K562 (cell line): ENCODE data around the gene CD4. TPM values are rescaled to one million over a fixed set of nuclear protein-coding genes. Genes with fewer than 3 reads are reported as not detected.

ENCODE experiments used
- ATAC-seq: fragments of 200-7000 bp; cut with Tn5 transposase; 3 replicates; pipeline ENCODE4 v1.9.1; 2020; ENCODE audit warnings: moderate library complexity
- BruUV-seq: library from RNA; stranded (reverse); fragments of 400-500 nt; replicated peaks from 2 replicates; lab custom pipeline; 2021; lab: Mats Ljungman, UMichigan
- CTCF ChIA-PET: fragments of 300-600 bp; formaldehyde crosslinking; extraction: SDS; loops from one replicate; lab custom pipeline; 2021; ENCODE audit warnings: low intra/inter-chr PET ratio; lab: Yijun Ruan, JAX
- POLR2A ChIA-PET: fragments of 300-600, 350-650 bp; sonication (Branson Sonifier 250); formaldehyde crosslinking; extraction: SDS; loops from one replicate; lab custom pipeline; 2021; ENCODE audit warnings: antibody characterized with exemption, inconsistent platforms; lab: Yijun Ruan, JAX
- DNase-seq, 4 experiments: peaks; one replicate each; pipeline versions ENCODE4 v3.0.0 to v3.0.0-alpha.2; 2011 to 2018; ENCODE audit warnings: low spot score in 3 of 4, mixed read lengths in 3 of 4; ENCODE audit errors: extremely low read depth in 1 of 4
- FAIRE-seq: peaks from 2 replicates; lab custom pipeline; 2011; peaks lifted over from hg19 to GRCh38; lab: Jason Lieb, UNC
- H2AFZ ChIP-seq: 2 replicates; pipeline ENCODE4 v1.6.0; 2011; ENCODE audit warnings: low read depth, low read length, control low read depth, inconsistent platforms
- H3K27ac ChIP-seq: fragments of 200-600 bp; 3 replicates; pipeline ENCODE4 v1.8.0; 2011; ENCODE audit warnings: low read depth, mild to moderate bottlenecking, control low read depth, inconsistent platforms, low read length, moderate library complexity, mixed read lengths; ENCODE audit errors: extremely low read depth
- H3K27me3 ChIP-seq, 2 experiments: fragments of 300-600 bp in 1 of 2; 2 replicates in 1 of 2; 3 replicates in 1 of 2; pipeline versions ENCODE4 v1.6.0 to v1.8.0; 2011; ENCODE audit warnings: inconsistent platforms in 2 of 2, low read length in 2 of 2, mild to moderate bottlenecking in 1 of 2, mixed read lengths in 1 of 2, moderate library complexity in 1 of 2; ENCODE audit not compliant: control insufficient read depth in 2 of 2, insufficient read depth in 2 of 2
- H3K36me3 ChIP-seq: fragments of 300-600 bp; 3 replicates; pipeline ENCODE4 v1.8.0; 2011; ENCODE audit warnings: mild to moderate bottlenecking, low read length, inconsistent platforms; ENCODE audit not compliant: control insufficient read depth, insufficient read depth
- H3K4me1 ChIP-seq, 2 experiments: fragments of 200-600 bp in 1 of 2; replicated peaks in 1 of 2; 2 replicates in 1 of 2; 3 replicates in 1 of 2; pipeline versions ENCODE4 v1.5.1 to v1.8.0; 2011; ENCODE audit warnings: inconsistent platforms in 2 of 2, low read length in 2 of 2, mild to moderate bottlenecking in 1 of 2, mixed read lengths in 1 of 2, moderate library complexity in 1 of 2; ENCODE audit not compliant: control insufficient read depth in 2 of 2, insufficient read depth in 2 of 2
- H3K4me2 ChIP-seq: 2 replicates; pipeline ENCODE4 v1.6.1; 2011; ENCODE audit warnings: low read length, control low read depth, inconsistent platforms, mixed read lengths; ENCODE audit not compliant: insufficient read depth
- H3K4me3 ChIP-seq: fragments of 200-600 bp; sonication (generic), shearing (Covaris generic); 2 replicates; pipeline ENCODE4 v1.5.1; 2016; ENCODE audit warnings: control low read depth, inconsistent platforms
- H3K79me2 ChIP-seq: fragments of 200-600 bp; 3 replicates; pipeline ENCODE4 v1.8.0; 2011; ENCODE audit warnings: low read length, inconsistent platforms; ENCODE audit not compliant: control insufficient read depth, insufficient read depth
- H3K9ac ChIP-seq, 2 experiments: 2 replicates each; pipeline versions ENCODE4 v1.6.0 to v1.6.1; 2011; ENCODE audit warnings: low read depth in 2 of 2, low read length in 2 of 2, control low read depth in 1 of 2, inconsistent platforms in 1 of 2, mild to moderate bottlenecking in 1 of 2, mixed read lengths in 1 of 2; ENCODE audit not compliant: insufficient read depth in 1 of 2
- H3K9me1 ChIP-seq: one replicate; pipeline ENCODE4 v1.6.0; 2011; ENCODE audit warnings: inconsistent platforms, mild to moderate bottlenecking, low read length, moderate library complexity; ENCODE audit not compliant: control insufficient read depth, insufficient read depth
- H3K9me3 ChIP-seq: replicated peaks from 2 replicates; pipeline ENCODE4 v1.5.1; 2011; ENCODE audit warnings: low read depth, low read length, inconsistent platforms; ENCODE audit not compliant: control insufficient read depth, insufficient read depth
- H4K20me1 ChIP-seq: replicated peaks from 2 replicates; pipeline ENCODE4 v1.6.1; 2011; ENCODE audit warnings: low read length, inconsistent platforms, mixed read lengths; ENCODE audit not compliant: control insufficient read depth, insufficient read depth
- NCOA6 ChIP-seq: fragments of 450-650 bp; IDR thresholded peaks from 2 replicates; pipeline ENCODE4 v1.6.1; 2017; ENCODE audit warnings: mild to moderate bottlenecking
- WGBS: fragments of 100-300 bp; shearing (Covaris generic); methylation state at CpG from one replicate; pipeline ENCODE4 v1.1.6; 2016; ENCODE audit warnings: low coverage, mixed read lengths; ENCODE audit not compliant: insufficient coverage; ENCODE audit errors: missing lambda C conversion rate; 5-methylcytosine and 5-hydroxymethylcytosine counted together
- in situ Hi-C: fragments of 300-500 bp; cut with MboI; formaldehyde crosslinking; loops from 4 replicates; pipeline ENCODE4 v1.15.0; 2018; ENCODE audit warnings: inconsistent platforms, mixed read lengths
- intact Hi-C: fragments of 100-400 bp; cut with micrococcal nuclease; formaldehyde crosslinking; loops from 2 replicates; pipeline ENCODE4 v1.14.2; 2022
- polyA plus RNA-seq, 8 experiments: library from polyadenylated mRNA; depleted of rRNA in 4 of 8; stranded (reverse) in 5 of 8; unstranded in 3 of 8; fragments of >200 nt; fragmentation: Nextera tagmentation in 2 of 8; fragmentation: Illumina TruSeq in 1 of 8; extraction: Ambion mirVana in 2 of 8; extraction: Trizol in 1 of 8; gene quantifications; 2 replicates each; pipeline versions ENCODE4 v1.2.1 to v1.2.3, GENCODE V29; 2011 to 2014; ENCODE audit warnings: inconsistent platforms in 1 of 8, missing spikeins in 1 of 8
- total RNA-seq, 7 experiments: library from RNA; depleted of rRNA in 6 of 7; stranded (reverse); fragments of >200 nt in 6 of 7; fragmentation: Illumina TruSeq in 2 of 7; extraction: Trizol in 2 of 7; gene quantifications; 2 replicates each; pipeline versions ENCODE4 v1.2.1 to v1.2.3, GENCODE V29; 2011 to 2021; ENCODE audit warnings: low replicate concordance in 1 of 7
- TF ChIP-seq, protein P1 (sequence below): fragments of 250-450 bp; sonication (Bioruptor Pico); IDR thresholded peaks from 2 replicates; pipeline ENCODE4 v1.5.0; 2020; ENCODE audit warnings: mild to moderate bottlenecking
- TF ChIP-seq, protein P2 (sequence below), 2 experiments: fragments of 450-650 bp in 1 of 2; sonication (generic) in 1 of 2; formaldehyde crosslinking in 1 of 2; IDR thresholded peaks; 2 replicates each; pipeline versions ENCODE4 v1.7.1 to v1.9.0; 2016 to 2022; ENCODE audit warnings: inconsistent platforms in 1 of 2, mild to moderate bottlenecking in 1 of 2, missing genetic modification reagents in 1 of 2

The CD4 gene
- total and polyA plus RNA-seq, 9 of the 15 experiments (the other 6 are each of a cell fraction or from before 2014, with no cell fraction given), result 0.06 to 0.27 (median 0.09) TPM; not detected in 5

DNA sequence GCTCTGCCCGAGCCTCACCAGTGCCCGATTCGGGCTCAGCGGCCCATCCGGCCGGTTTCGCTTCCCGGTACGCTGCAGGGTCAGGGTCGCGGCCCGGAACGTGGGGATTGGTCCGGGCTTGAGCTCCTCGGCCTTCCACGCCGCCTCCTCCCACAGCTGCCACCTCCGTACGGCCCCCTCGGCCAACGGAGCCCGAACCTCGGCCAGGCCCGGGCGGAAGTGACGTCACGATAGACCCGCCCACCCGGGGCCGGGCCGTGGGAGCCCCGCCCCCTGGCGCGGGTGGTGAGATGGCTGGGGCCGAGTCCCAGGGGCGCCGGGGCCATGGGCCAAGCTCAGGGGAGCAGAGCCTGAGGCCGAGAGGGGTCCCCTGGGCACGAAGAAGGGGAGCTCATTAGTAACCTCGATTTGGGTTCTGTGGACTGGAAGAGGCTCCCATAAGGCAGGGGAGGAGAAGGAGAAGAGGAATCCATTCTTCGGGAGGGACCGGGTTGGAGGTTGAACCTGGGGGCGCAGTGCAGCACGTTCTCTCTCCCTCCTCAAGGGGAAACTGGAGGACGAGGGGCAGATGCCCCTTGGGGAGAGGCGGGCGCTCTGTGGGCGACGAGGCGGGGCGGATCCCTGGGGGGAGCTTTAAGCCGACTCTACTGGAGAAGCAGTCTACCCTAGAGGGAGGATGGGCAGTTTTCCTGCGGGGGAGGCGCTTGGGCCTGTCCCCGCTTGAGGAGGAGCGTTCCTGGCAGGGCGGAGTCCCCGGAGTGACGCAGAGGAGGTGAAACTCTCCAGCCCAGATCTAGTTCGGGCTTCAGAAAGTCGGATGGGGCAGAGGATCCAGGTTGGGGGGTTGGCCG is 36.2 kb upstream of the CD4 start, which contains the start of gene MLF2:
TSS of gene MLF2 (minus strand) at position 221 of the 851 bp plus-strand sequence. CDS start 807 bp downstream, outside the sequence.
- POLR2A ChIA-PET, result interaction anchor here (0.5 to 2.4 kb wide), 14 partner anchors 11 to 190 kb away, joined by 3 to 10 read pairs (median 4); partner anchors contain the start of genes COPS7A, GPR162, P3H3 and RNU7-1
- BruUV-seq, result TSS peak; percentile 91
- peaks cover 31% of the 10 kb centered on the region for H3K79me2 ChIP-seq
- intact Hi-C loops, result loop anchor here (1.0 kb wide), 3 partner anchors 15 to 72 kb away; no protein-coding TSS in a partner anchor
- peak within 1 kb of the TSS; percentile 83 for H2AFZ ChIP-seq
- peaks cover 3% of the 10 kb centered on the region for H3K9me1 ChIP-seq
- CTCF ChIA-PET, result interaction anchor here (0.8 to 2.1 kb wide), 5 partner anchors 26 to 83 kb away, joined by 3 to 24 read pairs (median 6); no protein-coding TSS in a partner anchor
- H3K27me3 ChIP-seq, result no peaks in the 10 kb centered on the region
- DNase-seq (peak; percentile 93 to 97 (median 94)), ATAC-seq (peak; percentile 97), FAIRE-seq (peak; percentile 98)
- peak within 1 kb of the TSS; percentile 98 to 99 for H3K9ac ChIP-seq
- H3K9me3 ChIP-seq, result no peaks in the 10 kb centered on the region
- peak within 1 kb of the TSS; percentile 99 for H3K4me2 ChIP-seq
- in situ Hi-C loops, result no loop called here
- H3K36me3 ChIP-seq, result peaks cover 40% of the 10 kb centered on the region; the same call in 2 of the 3 replicates
- peak within 1 kb of the TSS; percentile 99 for H3K27ac ChIP-seq
- peaks cover 5% of the 10 kb centered on the region; the same call in 1 of the 2 replicates for H4K20me1 ChIP-seq
- peaks cover 22 to 25% of the 10 kb centered on the region in 2 experiments for H3K4me1 ChIP-seq
- WGBS, result under 1% methylated on average over 31 of the region's 62 CpGs
- peak within 1 kb of the TSS; percentile 99 for H3K4me3 ChIP-seq
- TF ChIP-seq, protein P1, sequence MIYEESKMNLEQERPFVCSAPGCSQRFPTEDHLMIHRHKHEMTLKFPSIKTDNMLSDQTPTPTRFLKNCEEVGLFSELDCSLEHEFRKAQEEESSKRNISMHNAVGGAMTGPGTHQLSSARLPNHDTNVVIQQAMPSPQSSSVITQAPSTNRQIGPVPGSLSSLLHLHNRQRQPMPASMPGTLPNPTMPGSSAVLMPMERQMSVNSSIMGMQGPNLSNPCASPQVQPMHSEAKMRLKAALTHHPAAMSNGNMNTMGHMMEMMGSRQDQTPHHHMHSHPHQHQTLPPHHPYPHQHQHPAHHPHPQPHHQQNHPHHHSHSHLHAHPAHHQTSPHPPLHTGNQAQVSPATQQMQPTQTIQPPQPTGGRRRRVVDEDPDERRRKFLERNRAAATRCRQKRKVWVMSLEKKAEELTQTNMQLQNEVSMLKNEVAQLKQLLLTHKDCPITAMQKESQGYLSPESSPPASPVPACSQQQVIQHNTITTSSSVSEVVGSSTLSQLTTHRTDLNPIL (CRISPR knock-in tag), result no peak
- TF ChIP-seq, protein P2, sequence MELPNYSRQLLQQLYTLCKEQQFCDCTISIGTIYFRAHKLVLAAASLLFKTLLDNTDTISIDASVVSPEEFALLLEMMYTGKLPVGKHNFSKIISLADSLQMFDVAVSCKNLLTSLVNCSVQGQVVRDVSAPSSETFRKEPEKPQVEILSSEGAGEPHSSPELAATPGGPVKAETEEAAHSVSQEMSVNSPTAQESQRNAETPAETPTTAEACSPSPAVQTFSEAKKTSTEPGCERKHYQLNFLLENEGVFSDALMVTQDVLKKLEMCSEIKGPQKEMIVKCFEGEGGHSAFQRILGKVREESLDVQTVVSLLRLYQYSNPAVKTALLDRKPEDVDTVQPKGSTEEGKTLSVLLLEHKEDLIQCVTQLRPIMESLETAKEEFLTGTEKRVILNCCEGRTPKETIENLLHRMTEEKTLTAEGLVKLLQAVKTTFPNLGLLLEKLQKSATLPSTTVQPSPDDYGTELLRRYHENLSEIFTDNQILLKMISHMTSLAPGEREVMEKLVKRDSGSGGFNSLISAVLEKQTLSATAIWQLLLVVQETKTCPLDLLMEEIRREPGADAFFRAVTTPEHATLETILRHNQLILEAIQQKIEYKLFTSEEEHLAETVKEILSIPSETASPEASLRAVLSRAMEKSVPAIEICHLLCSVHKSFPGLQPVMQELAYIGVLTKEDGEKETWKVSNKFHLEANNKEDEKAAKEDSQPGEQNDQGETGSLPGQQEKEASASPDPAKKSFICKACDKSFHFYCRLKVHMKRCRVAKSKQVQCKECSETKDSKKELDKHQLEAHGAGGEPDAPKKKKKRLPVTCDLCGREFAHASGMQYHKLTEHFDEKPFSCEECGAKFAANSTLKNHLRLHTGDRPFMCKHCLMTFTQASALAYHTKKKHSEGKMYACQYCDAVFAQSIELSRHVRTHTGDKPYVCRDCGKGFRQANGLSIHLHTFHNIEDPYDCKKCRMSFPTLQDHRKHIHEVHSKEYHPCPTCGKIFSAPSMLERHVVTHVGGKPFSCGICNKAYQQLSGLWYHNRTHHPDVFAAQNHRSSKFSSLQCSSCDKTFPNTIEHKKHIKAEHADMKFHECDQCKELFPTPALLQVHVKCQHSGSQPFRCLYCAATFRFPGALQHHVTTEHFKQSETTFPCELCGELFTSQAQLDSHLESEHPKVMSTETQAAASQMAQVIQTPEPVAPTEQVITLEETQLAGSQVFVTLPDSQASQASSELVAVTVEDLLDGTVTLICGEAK (IDR thresholded peaks at IDR 0.05), result peak; percentile 80
- TF ChIP-seq, protein P2 (CRISPR knock-in tag; IDR thresholded peaks at IDR 0.05), result no peak
- TF ChIP-seq NCOA6, result no peak
